Liver (tissue), 9 donors: Measurements from ENCODE around the gene GNB5. TPM values are rescaled to one million over a fixed set of nuclear protein-coding genes. Genes with fewer than 3 reads are reported as not detected.

ENCODE experiments used
- DNase-seq: peaks from one replicate; pipeline ENCODE4 v3.0.0-alpha.2; 2017; ENCODE audit warnings: low spot score
- H3K27ac ChIP-seq, 2 donors: one replicate each; pipeline ENCODE4 v1.7.0; 2013; ENCODE audit warnings: inconsistent platforms in 2 of 2, low read length in 2 of 2, control low read depth in 1 of 2, low read depth in 1 of 2, mild to moderate bottlenecking in 1 of 2
- H3K27me3 ChIP-seq, 4 donors: one replicate each; pipeline versions ENCODE4 v1.6.1 to v1.7.0; 2013; ENCODE audit warnings: low read length in 3 of 4, inconsistent platforms in 1 of 4, mild to moderate bottlenecking in 1 of 4, moderate library complexity in 1 of 4; ENCODE audit not compliant: control insufficient read depth in 4 of 4, insufficient read depth in 4 of 4
- H3K36me3 ChIP-seq, 4 donors: one replicate each; pipeline versions ENCODE4 v1.6.1 to v1.7.0; 2013; ENCODE audit warnings: low read length in 3 of 4, mild to moderate bottlenecking in 3 of 4, low read depth in 1 of 4, moderate library complexity in 1 of 4; ENCODE audit not compliant: control insufficient read depth in 4 of 4, insufficient read depth in 3 of 4
- H3K4me1 ChIP-seq, 4 donors: one replicate each; pipeline versions ENCODE4 v1.6.1 to v1.7.0; 2013; ENCODE audit warnings: low read length in 3 of 4, mild to moderate bottlenecking in 3 of 4, moderate library complexity in 1 of 4; ENCODE audit not compliant: control insufficient read depth in 4 of 4, insufficient read depth in 4 of 4
- H3K4me3 ChIP-seq, 3 donors: one replicate each; pipeline versions ENCODE4 v1.6.1 to v1.7.0; 2013; ENCODE audit warnings: low read length in 3 of 3, control low read depth in 1 of 3, low read depth in 1 of 3, mild to moderate bottlenecking in 1 of 3
- H3K9ac ChIP-seq, 2 donors: one replicate each; pipeline ENCODE4 v1.7.0; 2013; ENCODE audit warnings: low read length in 2 of 2, mild to moderate bottlenecking in 2 of 2, moderate library complexity in 2 of 2, control low read depth in 1 of 2, low read depth in 1 of 2
- H3K9me3 ChIP-seq, 4 donors: one replicate each; pipeline versions ENCODE4 v1.6.1 to v1.7.0; 2013; ENCODE audit warnings: low read length in 3 of 4; ENCODE audit not compliant: control insufficient read depth in 4 of 4
- EGR1 ChIP-seq, 2 donors: IDR thresholded peaks; 2 replicates each; pipeline ENCODE4 v1.6.1; 2016 to 2018; ENCODE audit warnings: antibody characterized with exemption in 2 of 2, low read depth in 2 of 2
- FOXA2 ChIP-seq: IDR thresholded peaks from 2 replicates; pipeline ENCODE4 v1.6.1; 2016; ENCODE audit warnings: antibody characterized with exemption
- GABPA ChIP-seq, 2 donors: IDR thresholded peaks in 1 of 2; conservative IDR thresholded peaks in 1 of 2; 2 replicates each; pipeline ENCODE4 v1.6.1; 2016; ENCODE audit warnings: antibody characterized with exemption in 2 of 2, mild to moderate bottlenecking in 1 of 2, moderate library complexity in 1 of 2
- HNF4A ChIP-seq, 2 donors: conservative IDR thresholded peaks; 2 replicates each; pipeline ENCODE4 v1.6.1; 2016; ENCODE audit warnings: antibody characterized with exemption in 2 of 2, mild to moderate bottlenecking in 2 of 2
- JUND ChIP-seq, 2 donors: IDR thresholded peaks; 2 replicates each; pipeline ENCODE4 v1.6.1; 2016; ENCODE audit warnings: antibody characterized with exemption in 2 of 2
- NR2F2 ChIP-seq: IDR thresholded peaks from 2 replicates; pipeline ENCODE4 v1.6.1; 2016; ENCODE audit warnings: antibody characterized with exemption
- SP1 ChIP-seq: IDR thresholded peaks from 2 replicates; pipeline ENCODE4 v1.6.1; 2018; ENCODE audit warnings: antibody characterized with exemption, mild to moderate bottlenecking
- TAF1 ChIP-seq: conservative IDR thresholded peaks from 2 replicates; pipeline ENCODE4 v1.6.1; 2016; ENCODE audit warnings: antibody characterized with exemption, mild to moderate bottlenecking
- YY1 ChIP-seq: IDR thresholded peaks from 2 replicates; pipeline ENCODE4 v1.6.1; 2016; ENCODE audit warnings: antibody characterized with exemption, mild to moderate bottlenecking
- WGBS: extraction: QIAGEN DNeasy Blood & Tissue Kit; methylation state at CpG from one replicate; pipeline ENCODE4 v1.1.7; 2013; 5-methylcytosine and 5-hydroxymethylcytosine counted together
- polyA plus RNA-seq, 2 donors: library from polyadenylated mRNA; stranded (reverse) in 1 of 2; unstranded in 1 of 2; fragments of 200-250 nt in 1 of 2; fragments of >200 nt in 1 of 2; fragmentation: Nextera tagmentation in 1 of 2; extraction: Ambion mirVana in 1 of 2; gene quantifications; one replicate each; pipeline versions ENCODE4 v1.2.1 to v1.2.3, GENCODE V29; 2013 to 2015
- total RNA-seq, 2 donors: library from RNA; depleted of rRNA; stranded (reverse); fragments of >200 nt; gene quantifications; one replicate each; pipeline ENCODE4 v1.2.3, GENCODE V29; 2014
- TF ChIP-seq, protein P1 (sequence below): fragments of 150-350 bp; IDR thresholded peaks from 2 replicates; pipeline ENCODE4 v1.5.1; 2017; ENCODE audit warnings: improper control_type of control experiment, low read depth, low read length; ENCODE audit not compliant: missing input control
- TF ChIP-seq, protein P2 (sequence below): IDR thresholded peaks from 2 replicates; pipeline ENCODE4 v1.6.1; 2016; ENCODE audit warnings: antibody characterized with exemption
- TF ChIP-seq, protein P3 (sequence below): IDR thresholded peaks from 2 replicates; pipeline ENCODE4 v1.6.1; 2016; ENCODE audit warnings: antibody characterized with exemption
- TF ChIP-seq, protein P4 (sequence below): IDR thresholded peaks from 2 replicates; pipeline ENCODE4 v1.6.1; 2016; ENCODE audit warnings: antibody characterized with exemption
- TF ChIP-seq, protein P5 (sequence below): IDR thresholded peaks from 2 replicates; pipeline ENCODE4 v1.6.1; 2016; ENCODE audit warnings: antibody characterized with exemption, mild to moderate bottlenecking
- donor health status: healthy.
- donor health status: healthy.
- donor health status: healthy.
- donor health status: healthy.
- donor health status: healthy.

The GNB5 gene
- total and polyA plus RNA-seq, 4 donors, result 13.7 to 19.2 (median 15.7) TPM

DNA sequence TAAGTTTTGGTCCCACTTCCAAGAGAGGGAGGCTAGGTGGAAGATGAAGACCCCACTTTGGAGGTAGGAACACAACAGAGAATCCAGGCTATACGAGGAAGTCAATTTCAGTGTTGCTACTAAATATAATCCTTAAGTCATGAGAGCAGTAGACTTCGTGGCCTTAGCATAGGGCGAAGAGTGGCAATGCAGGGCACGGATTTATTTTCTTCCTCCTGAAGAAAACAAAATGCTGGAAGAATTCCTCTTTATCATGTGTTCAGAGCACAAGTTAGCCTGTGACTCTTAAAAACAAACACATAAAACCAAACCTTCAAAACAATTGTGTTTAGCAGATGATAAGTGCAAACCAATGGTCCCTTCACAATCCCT, 98.0 kb downstream of the GNB5 start:
- WGBS, result 68% methylated on average over 4 of the region's 4 CpGs
- TF ChIP-seq SP1, result no peak
- no peak for TF ChIP-seq HNF4A (conservative IDR thresholded peaks at IDR 0.05)
- TF ChIP-seq, protein P1, sequence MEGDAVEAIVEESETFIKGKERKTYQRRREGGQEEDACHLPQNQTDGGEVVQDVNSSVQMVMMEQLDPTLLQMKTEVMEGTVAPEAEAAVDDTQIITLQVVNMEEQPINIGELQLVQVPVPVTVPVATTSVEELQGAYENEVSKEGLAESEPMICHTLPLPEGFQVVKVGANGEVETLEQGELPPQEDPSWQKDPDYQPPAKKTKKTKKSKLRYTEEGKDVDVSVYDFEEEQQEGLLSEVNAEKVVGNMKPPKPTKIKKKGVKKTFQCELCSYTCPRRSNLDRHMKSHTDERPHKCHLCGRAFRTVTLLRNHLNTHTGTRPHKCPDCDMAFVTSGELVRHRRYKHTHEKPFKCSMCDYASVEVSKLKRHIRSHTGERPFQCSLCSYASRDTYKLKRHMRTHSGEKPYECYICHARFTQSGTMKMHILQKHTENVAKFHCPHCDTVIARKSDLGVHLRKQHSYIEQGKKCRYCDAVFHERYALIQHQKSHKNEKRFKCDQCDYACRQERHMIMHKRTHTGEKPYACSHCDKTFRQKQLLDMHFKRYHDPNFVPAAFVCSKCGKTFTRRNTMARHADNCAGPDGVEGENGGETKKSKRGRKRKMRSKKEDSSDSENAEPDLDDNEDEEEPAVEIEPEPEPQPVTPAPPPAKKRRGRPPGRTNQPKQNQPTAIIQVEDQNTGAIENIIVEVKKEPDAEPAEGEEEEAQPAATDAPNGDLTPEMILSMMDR, result no peak
- no peak for TF ChIP-seq JUND (IDR thresholded peaks at IDR 0.05)
- TF ChIP-seq, protein P2, sequence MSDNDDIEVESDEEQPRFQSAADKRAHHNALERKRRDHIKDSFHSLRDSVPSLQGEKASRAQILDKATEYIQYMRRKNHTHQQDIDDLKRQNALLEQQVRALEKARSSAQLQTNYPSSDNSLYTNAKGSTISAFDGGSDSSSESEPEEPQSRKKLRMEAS, result no peak
- TF ChIP-seq, protein P3, sequence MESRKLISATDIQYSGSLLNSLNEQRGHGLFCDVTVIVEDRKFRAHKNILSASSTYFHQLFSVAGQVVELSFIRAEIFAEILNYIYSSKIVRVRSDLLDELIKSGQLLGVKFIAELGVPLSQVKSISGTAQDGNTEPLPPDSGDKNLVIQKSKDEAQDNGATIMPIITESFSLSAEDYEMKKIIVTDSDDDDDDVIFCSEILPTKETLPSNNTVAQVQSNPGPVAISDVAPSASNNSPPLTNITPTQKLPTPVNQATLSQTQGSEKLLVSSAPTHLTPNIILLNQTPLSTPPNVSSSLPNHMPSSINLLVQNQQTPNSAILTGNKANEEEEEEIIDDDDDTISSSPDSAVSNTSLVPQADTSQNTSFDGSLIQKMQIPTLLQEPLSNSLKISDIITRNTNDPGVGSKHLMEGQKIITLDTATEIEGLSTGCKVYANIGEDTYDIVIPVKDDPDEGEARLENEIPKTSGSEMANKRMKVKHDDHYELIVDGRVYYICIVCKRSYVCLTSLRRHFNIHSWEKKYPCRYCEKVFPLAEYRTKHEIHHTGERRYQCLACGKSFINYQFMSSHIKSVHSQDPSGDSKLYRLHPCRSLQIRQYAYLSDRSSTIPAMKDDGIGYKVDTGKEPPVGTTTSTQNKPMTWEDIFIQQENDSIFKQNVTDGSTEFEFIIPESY, result no peak
- no peak for TF ChIP-seq YY1
- TF ChIP-seq NR2F2, result no peak
- TF ChIP-seq, protein P4, sequence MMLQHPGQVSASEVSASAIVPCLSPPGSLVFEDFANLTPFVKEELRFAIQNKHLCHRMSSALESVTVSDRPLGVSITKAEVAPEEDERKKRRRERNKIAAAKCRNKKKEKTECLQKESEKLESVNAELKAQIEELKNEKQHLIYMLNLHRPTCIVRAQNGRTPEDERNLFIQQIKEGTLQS, result no peak
- no peak for TF ChIP-seq EGR1 (IDR thresholded peaks at IDR 0.05; ENCODE audit: low read depth in 2 of 2)
- no peak for TF ChIP-seq FOXA2
- TF ChIP-seq, protein P5, sequence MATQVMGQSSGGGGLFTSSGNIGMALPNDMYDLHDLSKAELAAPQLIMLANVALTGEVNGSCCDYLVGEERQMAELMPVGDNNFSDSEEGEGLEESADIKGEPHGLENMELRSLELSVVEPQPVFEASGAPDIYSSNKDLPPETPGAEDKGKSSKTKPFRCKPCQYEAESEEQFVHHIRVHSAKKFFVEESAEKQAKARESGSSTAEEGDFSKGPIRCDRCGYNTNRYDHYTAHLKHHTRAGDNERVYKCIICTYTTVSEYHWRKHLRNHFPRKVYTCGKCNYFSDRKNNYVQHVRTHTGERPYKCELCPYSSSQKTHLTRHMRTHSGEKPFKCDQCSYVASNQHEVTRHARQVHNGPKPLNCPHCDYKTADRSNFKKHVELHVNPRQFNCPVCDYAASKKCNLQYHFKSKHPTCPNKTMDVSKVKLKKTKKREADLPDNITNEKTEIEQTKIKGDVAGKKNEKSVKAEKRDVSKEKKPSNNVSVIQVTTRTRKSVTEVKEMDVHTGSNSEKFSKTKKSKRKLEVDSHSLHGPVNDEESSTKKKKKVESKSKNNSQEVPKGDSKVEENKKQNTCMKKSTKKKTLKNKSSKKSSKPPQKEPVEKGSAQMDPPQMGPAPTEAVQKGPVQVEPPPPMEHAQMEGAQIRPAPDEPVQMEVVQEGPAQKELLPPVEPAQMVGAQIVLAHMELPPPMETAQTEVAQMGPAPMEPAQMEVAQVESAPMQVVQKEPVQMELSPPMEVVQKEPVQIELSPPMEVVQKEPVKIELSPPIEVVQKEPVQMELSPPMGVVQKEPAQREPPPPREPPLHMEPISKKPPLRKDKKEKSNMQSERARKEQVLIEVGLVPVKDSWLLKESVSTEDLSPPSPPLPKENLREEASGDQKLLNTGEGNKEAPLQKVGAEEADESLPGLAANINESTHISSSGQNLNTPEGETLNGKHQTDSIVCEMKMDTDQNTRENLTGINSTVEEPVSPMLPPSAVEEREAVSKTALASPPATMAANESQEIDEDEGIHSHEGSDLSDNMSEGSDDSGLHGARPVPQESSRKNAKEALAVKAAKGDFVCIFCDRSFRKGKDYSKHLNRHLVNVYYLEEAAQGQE, result no peak
- TF ChIP-seq GABPA (IDR thresholded peaks at IDR 0.05 in 1 of 2, conservative IDR thresholded peaks at IDR 0.05 in 1 of 2), result no peak
- Histone ChIP-seq H3K27ac (no peak overlapping the region), H3K36me3 (no peaks in the 10 kb centered on the region), H3K9ac (no peak overlapping the region), H3K9me3 (peaks cover 0 to 4% (median 0%) of the 10 kb centered on the region in 4 donors), H3K27me3 (no peaks in the 10 kb centered on the region), H3K4me3 (no peak overlapping the region), H3K4me1 (peaks cover 0 to 4% (median 0%) of the 10 kb centered on the region in 4 donors)
- DNase-seq, result no peak

DNA sequence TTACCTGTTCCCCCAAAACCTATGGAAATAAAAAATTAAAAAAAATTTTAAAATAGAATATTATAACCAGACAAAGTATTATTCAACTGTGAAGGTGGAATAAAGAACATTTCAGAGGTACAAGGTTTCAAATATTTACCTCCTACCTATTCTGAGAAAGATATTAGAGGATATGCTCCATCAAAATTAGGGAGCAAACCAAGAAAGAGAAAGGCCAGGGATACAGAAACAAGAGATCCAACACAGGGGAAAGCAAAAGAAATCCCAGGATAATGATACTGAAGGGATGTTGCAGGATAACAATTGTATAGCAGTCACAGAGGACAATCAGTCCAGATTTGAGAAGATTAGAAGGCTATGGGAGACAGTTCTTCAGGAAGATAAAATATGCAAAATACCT, 101.0 kb downstream of the GNB5 start:
- DNase-seq, result no peak
- H3K4me1 ChIP-seq, result peaks cover 0 to 4% (median 0%) of the 10 kb centered on the region in 4 donors
- no peak overlapping the region for H3K27ac ChIP-seq
- no peaks in the 10 kb centered on the region for H3K27me3 ChIP-seq
- no peak overlapping the region for H3K4me3 ChIP-seq
- no peaks in the 10 kb centered on the region for H3K36me3 ChIP-seq
- peaks cover 0 to 15% (median 3%) of the 10 kb centered on the region in 4 donors for H3K9me3 ChIP-seq
- no peak overlapping the region for H3K9ac ChIP-seq
- TF ChIP-seq FOXA2 (no peak), TAF1 (no peak), NR2F2 (no peak), HNF4A (conservative IDR thresholded peaks at IDR 0.05) (no peak)
- TF ChIP-seq, protein P4, result no peak
- TF ChIP-seq, protein P5, result no peak
- TF ChIP-seq, protein P3, result no peak
- TF ChIP-seq, protein P1, result no peak
